ENCODE results near the gene BTBD8. TPM values are rescaled to one million over a fixed set of nuclear protein-coding genes. Genes with fewer than 3 reads are reported as not detected.

The BTBD8 gene
- total and polyA plus RNA-seq, 2 of the 4 experiments (the other 2 are of a cell fraction): 0.94 to 2.0 TPM

DNA sequence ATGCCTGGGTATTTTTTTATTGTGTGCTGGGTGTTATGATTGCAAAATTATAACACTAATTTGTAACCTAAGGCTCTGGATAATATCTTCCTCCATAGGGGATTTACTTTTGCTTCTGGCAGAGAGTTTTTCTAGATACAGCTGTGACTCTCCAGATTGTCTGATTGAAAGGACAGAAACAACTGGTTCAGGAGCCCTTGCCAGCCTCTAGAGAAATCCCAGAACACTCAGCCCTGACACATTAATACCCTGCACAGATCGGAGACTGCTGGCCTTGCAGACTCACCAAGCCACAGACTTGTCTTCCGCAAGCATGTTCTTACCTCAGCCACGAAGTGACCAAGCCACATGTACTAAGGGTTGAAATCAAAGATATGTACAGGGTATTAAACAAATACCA, 148.3 kb downstream of the BTBD8 start:
- no peak overlapping the region for H3K18ac ChIP-seq (ENCODE audit: low read depth, low read length)
- WGBS, 2 experiments (ENCODE audit: extremely low coverage in 2 of 2, insufficient read length in 1 of 2): no CpG with 5 or more reads among the region's 3 CpGs
- no peak overlapping the region for H4K5ac ChIP-seq (ENCODE audit: low read depth, low read length)
- H3K4me1 ChIP-seq (ENCODE audit: control insufficient read depth, insufficient read depth, low read length): no peaks in the 10 kb centered on the region
- H2AK5ac ChIP-seq (ENCODE audit: low read depth, low read length): no peak overlapping the region
- TF ChIP-seq CTCF (conservative IDR thresholded peaks at IDR 0.05; ENCODE audit: low read depth, low read length): no peak
- TF ChIP-seq MAFK (IDR thresholded peaks at IDR 0.05; ENCODE audit: low read depth, low read length): no peak
- no peak for TF ChIP-seq RCOR1 (IDR thresholded peaks at IDR 0.05; ENCODE audit: insufficient replicate concordance, low read length)
- H3K14ac ChIP-seq (replicated peaks; ENCODE audit: low read depth, low read length): no peak overlapping the region
- H3K9me3 ChIP-seq (ENCODE audit: control insufficient read depth, insufficient read depth, low read length): no peaks in the 10 kb centered on the region
- H3K56ac ChIP-seq (ENCODE audit: extremely low read depth, insufficient read depth, low read length): no peak overlapping the region
- no peak overlapping the region for H3K4ac ChIP-seq (ENCODE audit: low read depth, low read length)
- no peak overlapping the region for H2BK120ac ChIP-seq (ENCODE audit: low read depth, low read length)
- no peak overlapping the region for H2BK20ac ChIP-seq (ENCODE audit: low read depth, low read length)
- H4K91ac ChIP-seq (ENCODE audit: insufficient read depth, low read depth, low read length): no peak overlapping the region
- H3K27me3 ChIP-seq (ENCODE audit: control insufficient read depth, insufficient read depth, low read length): no peaks in the 10 kb centered on the region; the same call in 1 of the 2 replicates
- dilution Hi-C loops (cut with HindIII; ENCODE audit: low sequenced_read_pairs, unreplicated experiment) (no loop called here), intact Hi-C loops (cut with micrococcal nuclease) (no loop called here), in situ Hi-C loops (cut with MboI; ENCODE audit: low sequenced_read_pairs) (no loop called here)
- no peak overlapping the region for H2BK15ac ChIP-seq (ENCODE audit: low read depth, low read length)
- H3K4me3 ChIP-seq (ENCODE audit: insufficient read depth, low read depth, low read length): no peak overlapping the region
- ChIA-PET POLR2A (ENCODE audit: unreplicated experiment) (no interaction called here), CTCF (no interaction called here)
- no peak overlapping the region for H3K9ac ChIP-seq (ENCODE audit: low read depth, low read length)
- no peak overlapping the region for H3K27ac ChIP-seq (ENCODE audit: insufficient read depth, low read length)
- no peak overlapping the region for H2AFZ ChIP-seq (replicated peaks; ENCODE audit: low read length, poor library complexity)
- H4K20me1 ChIP-seq (ENCODE audit: insufficient read depth, low read length): no peaks in the 10 kb centered on the region
- H2BK5ac ChIP-seq (ENCODE audit: low read depth, low read length, poor library complexity, severe bottlenecking): no peak overlapping the region
- no peak overlapping the region for H2AK9ac ChIP-seq (replicated peaks; ENCODE audit: low read depth, low read length, poor library complexity)
- no peaks in the 10 kb centered on the region for H3K9me1 ChIP-seq (ENCODE audit: insufficient read depth, low read length)
- no TSS peak for BruUV-seq (replicated peaks)
- ATAC-seq (ENCODE audit: low read depth) (no peak), DNase-seq (no peak)
- H4K8ac ChIP-seq (ENCODE audit: low read depth in 2 of 2, low read length in 2 of 2): no peak overlapping the region
- no peaks in the 10 kb centered on the region for H3K79me1 ChIP-seq (ENCODE audit: low read depth in 1 of 2, low read length in 2 of 2)
- H3K23ac ChIP-seq (ENCODE audit: low read depth, low read length): no peak overlapping the region
- no peaks in the 10 kb centered on the region for H3K36me3 ChIP-seq (ENCODE audit: control insufficient read depth, insufficient read depth, low read length)
- H3K4me2 ChIP-seq (ENCODE audit: low read depth, low read length): no peak overlapping the region

Measured in IMR-90 (cell line).